ENCODE measurements around the gene PSENEN. TPM values are rescaled to one million over a fixed set of nuclear protein-coding genes. Genes with fewer than 3 reads are reported as not detected.

Gene PSENEN
- total and polyA plus RNA-seq, 2 of the 8 experiments (the other 6 are each of a cell fraction or from before 2014, with no cell fraction given), result 66.7 to 75.3 TPM

DNA sequence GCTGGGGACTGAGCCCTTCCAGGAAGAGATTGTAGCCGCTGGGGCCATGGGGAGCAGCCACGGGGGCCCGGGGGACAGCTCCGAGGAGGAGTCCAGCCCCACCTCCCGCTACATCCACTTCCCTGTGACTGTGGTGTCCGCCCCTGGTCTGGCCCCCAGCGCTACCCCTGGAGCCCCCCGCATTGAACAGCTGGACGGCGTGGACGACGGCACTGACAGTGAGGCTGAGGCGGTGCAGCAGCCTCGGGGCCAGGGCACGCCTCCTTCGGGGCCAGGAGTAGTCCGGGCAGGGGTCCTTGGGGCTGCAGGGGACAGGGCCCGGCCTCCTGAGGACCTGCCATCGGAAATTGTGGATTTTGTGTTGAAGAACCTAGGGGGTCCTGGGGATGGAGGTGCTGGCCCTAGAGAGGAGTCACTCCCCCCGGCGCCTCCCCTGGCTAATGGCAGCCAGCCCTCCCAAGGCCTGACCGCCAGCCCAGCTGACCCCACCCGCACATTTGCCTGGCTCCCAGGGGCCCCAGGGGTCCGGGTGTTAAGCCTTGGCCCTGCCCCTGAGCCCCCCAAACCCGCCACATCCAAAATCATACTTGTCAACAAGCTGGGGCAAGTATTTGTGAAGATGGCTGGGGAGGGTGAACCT lies 12.8 kb upstream of the PSENEN start (continued):
- TF ChIP-seq CTBP2 (IDR thresholded peaks at IDR 0.05; ENCODE audit: borderline replicate concordance, insufficient read depth, insufficient read length, low read length), result no peak
- no peak for TF ChIP-seq HDAC6 (IDR thresholded peaks at IDR 0.05; ENCODE audit: low read depth, low read length)
- TF ChIP-seq RBBP5 (IDR thresholded peaks at IDR 0.05; ENCODE audit: borderline replicate concordance, low read depth, low read length), result no peak
- TF ChIP-seq JUN (IDR thresholded peaks at IDR 0.05; ENCODE audit: low read depth, low read length), result no peak
- TF ChIP-seq TEAD4 (IDR thresholded peaks at IDR 0.05; ENCODE audit: low read depth, low read length), result no peak

Data from H1 (cell line).